ENCODE results near the gene NCCRP1.
A peak's percentile ranks its signal among the peaks of the same experiment; 100 is the strongest.
"Not testable (repeated sequence)": the region's sequence is repeated elsewhere in the genome, so short reads cannot be mapped to it uniquely, and the experiment has no call there.

Gene NCCRP1

DNA sequence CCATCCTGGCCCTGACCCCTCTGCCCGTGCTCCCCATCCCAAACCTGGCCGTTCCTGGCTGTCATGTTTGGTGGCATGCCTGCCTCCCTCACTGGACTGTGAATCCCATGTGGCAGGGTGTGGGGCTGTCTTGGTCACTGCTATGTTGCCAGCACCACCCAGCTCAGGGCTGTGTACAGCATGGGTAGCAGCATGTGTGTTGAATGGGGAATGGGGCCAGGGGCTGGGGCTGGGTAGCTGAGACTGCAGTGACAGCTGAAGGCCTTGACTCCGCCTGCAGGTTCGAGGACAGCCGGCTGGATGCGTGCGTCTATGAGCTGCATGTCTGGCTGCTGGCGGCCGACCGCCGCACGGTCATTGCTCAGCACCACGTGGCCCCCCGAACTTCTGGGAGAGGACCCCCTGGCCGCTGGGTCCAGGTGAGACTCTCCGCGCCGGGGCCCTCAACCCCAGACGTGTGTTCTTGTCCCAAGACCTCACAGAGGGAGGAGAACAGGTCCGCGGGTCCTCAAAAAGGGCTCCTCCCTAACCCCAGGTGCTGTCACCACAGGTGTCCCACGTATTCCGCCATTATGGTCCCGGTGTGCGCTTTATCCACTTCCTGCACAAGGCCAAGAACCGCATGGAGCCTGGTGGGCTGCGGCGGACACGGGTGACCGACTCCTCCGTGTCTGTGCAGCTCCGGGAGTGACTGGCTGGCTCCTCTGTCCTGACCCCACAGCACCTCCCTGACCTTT lies 3.5 kb downstream of the NCCRP1 start:
- H3K4me3 Mint-ChIP-seq, result no peak overlapping the region
- ATAC-seq (replicated peaks) (no peak), DNase-seq (no peak)
- no peak overlapping the region for H3K27ac Mint-ChIP-seq
- H3K27me3 Mint-ChIP-seq, result peaks cover 81 to 92% of the 10 kb centered on the region in 2 donors
- H3K9me3 Mint-ChIP-seq, result no peaks in the 10 kb centered on the region
- peaks cover 9 to 23% of the 10 kb centered on the region in 2 donors for H3K4me1 Mint-ChIP-seq
- no peaks in the 10 kb centered on the region for H3K36me3 Mint-ChIP-seq

DNA sequence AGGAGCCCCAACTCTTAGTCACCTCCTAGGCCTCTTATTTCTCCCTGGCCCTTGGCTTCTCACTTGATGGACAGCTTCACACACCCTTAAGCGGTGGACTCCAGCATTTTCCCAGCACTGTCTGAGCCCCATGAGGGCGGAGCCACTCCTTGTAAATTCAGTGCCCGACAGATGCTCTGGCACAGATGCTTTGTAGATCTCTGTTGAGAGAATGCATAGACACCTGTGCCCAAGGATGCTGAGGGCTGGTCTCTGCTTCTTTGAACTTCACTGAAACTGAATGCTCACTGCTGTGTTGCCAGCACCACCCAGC lies 4.0 kb downstream of the NCCRP1 start:
- Mint-ChIP-seq H3K9me3 (no peaks in the 10 kb centered on the region), H3K4me3 (no peak overlapping the region), H3K27ac (no peak overlapping the region), H3K4me1 (peaks cover 9 to 18% of the 10 kb centered on the region in 2 donors), H3K27me3 (peaks cover 79 to 89% of the 10 kb centered on the region in 2 donors), H3K36me3 (no peaks in the 10 kb centered on the region)
- ATAC-seq (replicated peaks) (no peak), DNase-seq (no peak)

DNA sequence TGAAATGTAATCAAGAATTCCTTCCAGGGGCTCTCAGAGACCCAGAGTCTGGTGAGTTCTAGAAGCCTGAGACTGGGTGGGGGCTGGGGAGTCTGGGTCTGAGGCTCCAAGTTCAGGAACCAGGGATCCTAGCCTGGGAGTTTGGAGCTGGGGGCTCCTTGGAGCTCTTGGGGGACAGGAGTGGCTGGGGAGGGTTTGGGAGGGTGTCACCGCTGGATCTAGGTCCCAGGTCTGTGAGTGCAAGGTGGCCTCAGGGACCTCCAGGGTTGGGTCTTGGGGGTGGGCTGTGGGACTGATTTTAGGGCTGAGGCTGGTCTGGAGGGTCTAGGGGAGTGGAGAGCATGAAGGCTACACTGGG lies 6.2 kb downstream of the NCCRP1 start:
- ATAC-seq (replicated peaks) (no peak), DNase-seq (no peak)
- Mint-ChIP-seq H3K4me1 (peaks cover 0 to under 1% of the 10 kb centered on the region in 2 donors), H3K27ac (no peak overlapping the region), H3K4me3 (no peak overlapping the region), H3K9me3 (no peaks in the 10 kb centered on the region), H3K36me3 (no peaks in the 10 kb centered on the region), H3K27me3 (peaks cover 71 to 82% of the 10 kb centered on the region in 2 donors)

DNA sequence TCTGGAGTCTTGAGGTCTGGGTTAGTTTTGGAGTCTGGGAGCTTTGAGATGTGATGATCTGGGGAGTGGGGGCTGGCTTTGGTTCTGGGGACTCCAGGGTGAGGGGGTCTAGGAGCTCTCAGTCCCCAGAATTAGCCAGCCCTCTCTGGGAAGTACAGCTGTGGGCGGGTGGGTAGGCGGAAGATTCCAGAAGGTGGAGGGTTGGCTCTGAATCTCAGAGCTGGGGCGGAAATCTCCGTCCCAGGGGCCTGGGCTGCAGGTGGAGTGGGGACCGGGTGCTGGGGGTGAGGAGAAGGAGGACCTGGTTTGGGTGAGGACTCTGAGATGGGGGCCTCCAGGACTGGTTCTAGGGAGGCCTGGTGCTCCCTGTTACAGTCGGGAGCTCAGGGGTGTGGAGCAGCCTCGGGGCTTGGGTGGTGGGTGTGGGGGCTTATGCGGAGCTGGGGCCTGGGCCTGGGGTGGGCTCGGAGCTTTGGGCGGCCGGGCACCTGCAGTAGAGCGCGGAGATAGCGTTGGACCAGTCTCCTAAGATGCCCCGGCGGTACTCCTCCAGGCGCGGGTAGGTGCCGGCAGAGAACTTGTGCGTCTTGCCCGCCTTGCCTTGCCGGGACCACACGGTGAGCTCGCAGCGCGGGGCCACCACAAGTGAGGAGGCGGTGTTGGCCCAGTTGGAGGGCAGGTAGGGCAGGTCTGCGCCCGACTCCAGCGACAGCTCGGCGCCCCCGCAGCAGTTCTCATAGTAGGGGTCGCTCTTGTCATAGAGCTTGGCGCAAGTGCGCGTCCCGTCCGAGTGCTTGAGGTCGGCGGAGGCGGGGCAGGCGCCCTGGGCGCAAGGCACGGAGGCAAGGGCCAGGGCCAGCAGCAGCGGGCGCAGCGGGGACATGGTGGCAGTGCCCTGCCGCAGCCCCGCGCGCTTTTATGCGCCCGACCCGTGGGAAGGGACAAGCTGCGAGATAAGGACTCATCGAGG lies 6.9 kb downstream of the NCCRP1 start, which contains the start of gene SYCN:
SYCN (minus strand) TSS at position 892 of the 970 bp plus-strand sequence; CDS start at position 883, 9 bp downstream.
- Mint-ChIP-seq H3K36me3 (no peaks in the 10 kb centered on the region), H3K4me1 (no peaks in the 10 kb centered on the region), H3K27ac (no peak within 1 kb of the TSS), H3K27me3 (peaks cover 64 to 75% of the 10 kb centered on the region in 2 donors), H3K4me3 (no peak within 1 kb of the TSS), H3K9me3 (no peaks in the 10 kb centered on the region)
- ATAC-seq (replicated peaks) (no peak), DNase-seq (no peak)

DNA sequence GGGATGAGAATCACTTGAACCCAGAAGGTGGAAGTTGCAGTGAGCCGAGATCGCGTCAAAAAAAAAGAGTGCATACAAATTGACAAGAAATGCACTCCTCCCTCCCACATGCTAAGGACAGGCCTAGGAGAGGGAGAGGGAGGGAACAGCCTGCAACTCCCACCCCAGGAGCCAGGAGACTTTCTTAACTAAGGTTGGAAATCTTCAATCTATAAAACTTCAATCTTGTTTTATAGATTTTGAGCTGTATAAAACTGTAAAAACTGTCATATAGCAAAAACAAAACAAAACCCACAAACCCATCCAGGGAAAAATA lies 8.6 kb downstream of the NCCRP1 start:
- no peak overlapping the region for H3K4me3 Mint-ChIP-seq
- no peak for ATAC-seq (replicated peaks)

DNA sequence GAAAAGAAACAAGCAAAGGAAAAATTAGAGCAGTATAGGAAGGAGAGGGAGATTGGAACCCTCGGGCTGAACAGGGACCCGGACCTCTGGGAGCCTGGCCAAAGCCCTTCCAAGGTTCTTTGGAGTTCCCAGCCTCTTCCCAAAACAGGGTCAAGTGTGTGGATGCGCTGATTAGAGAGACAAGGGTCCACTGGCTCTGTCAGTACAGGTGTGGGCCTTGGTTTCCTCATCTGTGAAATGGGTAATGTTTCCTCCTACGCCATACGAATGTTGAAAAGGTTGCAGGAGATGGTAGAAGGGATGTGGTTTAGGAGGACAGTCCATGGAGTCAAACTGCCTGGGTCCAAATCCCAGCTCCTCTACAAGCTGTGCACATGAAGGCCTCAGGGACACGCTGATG lies 9.4 kb downstream of the NCCRP1 start:
- H3K4me1 Mint-ChIP-seq, result no peaks in the 10 kb centered on the region
- H3K27ac Mint-ChIP-seq, result no peak overlapping the region
- no peaks in the 10 kb centered on the region for H3K9me3 Mint-ChIP-seq
- no peaks in the 10 kb centered on the region for H3K36me3 Mint-ChIP-seq
- H3K4me3 Mint-ChIP-seq, result no peak overlapping the region
- no peak for DNase-seq
- ATAC-seq (replicated peaks), result no peak
- H3K27me3 Mint-ChIP-seq, result peaks cover 44 to 53% of the 10 kb centered on the region in 2 donors

More for the DNA sequence above, 8.6 kb downstream of the NCCRP1 start:
- Mint-ChIP-seq H3K9me3 (no peaks in the 10 kb centered on the region), H3K27me3 (peaks cover 52 to 60% of the 10 kb centered on the region in 2 donors), H3K4me1 (no peaks in the 10 kb centered on the region), H3K36me3 (no peaks in the 10 kb centered on the region), H3K27ac (no peak overlapping the region)
- no peak for DNase-seq

DNA sequence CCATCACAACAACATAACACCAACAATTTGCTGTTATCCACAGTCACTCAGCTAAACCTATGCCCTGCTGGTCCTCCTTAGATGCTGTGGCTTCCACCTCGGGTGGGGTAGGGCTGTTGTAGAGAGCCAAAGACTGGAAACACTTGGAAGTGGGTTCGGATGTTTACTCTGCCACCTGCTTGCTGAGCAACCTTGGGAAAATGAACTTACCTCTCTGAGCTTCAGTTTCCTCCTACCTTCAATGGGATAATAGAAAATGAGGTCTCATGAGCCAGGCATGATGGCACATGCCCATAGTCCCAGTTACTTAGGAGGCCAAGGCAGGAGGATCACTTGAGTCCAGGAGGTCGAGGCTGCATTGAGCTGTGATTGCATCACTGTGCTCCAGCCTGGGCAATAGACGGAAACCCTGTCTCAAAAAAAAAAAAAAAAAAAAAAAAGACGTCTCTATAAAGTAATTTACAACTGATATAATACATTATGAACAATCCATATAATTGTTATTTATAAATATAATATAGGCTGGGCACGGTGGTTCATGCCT lies 10.6 kb downstream of the NCCRP1 start:
- peaks cover 34 to 41% of the 10 kb centered on the region in 2 donors for H3K27me3 Mint-ChIP-seq
- H3K4me1 Mint-ChIP-seq, result no peaks in the 10 kb centered on the region
- no peak overlapping the region for H3K27ac Mint-ChIP-seq
- ATAC-seq (replicated peaks) (no peak), DNase-seq (no peak)
- no peak overlapping the region for H3K4me3 Mint-ChIP-seq
- no peaks in the 10 kb centered on the region for H3K36me3 Mint-ChIP-seq
- no peaks in the 10 kb centered on the region for H3K9me3 Mint-ChIP-seq

DNA sequence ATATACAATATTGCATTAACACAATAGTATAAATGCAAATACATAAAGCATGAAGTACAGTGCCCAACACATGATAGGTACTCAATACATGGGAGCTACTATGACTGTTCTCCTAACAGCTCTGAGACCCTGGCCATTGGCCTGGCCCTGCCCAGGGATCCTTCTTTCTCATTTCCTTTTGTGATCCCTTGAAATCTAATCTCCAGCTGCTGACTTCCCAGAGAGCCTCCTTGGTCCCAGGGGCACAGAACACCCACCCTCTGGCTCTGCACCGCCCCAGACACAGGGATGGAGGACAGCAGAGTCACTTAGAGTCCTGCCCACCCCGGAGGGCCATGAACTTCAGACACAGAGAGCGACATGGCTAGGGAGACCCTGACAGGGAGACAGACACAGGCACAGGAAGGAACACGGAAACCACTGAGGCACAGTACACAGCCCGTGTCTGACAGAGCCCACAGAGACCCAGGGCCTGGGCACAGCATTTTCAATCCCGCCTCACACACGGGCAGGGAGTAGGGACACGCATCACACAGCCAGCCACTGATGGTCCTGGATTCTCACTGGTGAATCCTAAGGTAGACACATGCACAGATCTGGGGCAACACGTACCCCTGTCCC lies 11.5 kb downstream of the NCCRP1 start:
- DNase-seq, result no peak
- H3K9me3 Mint-ChIP-seq, result no peaks in the 10 kb centered on the region
- H3K27ac Mint-ChIP-seq, result no peak overlapping the region
- no peak for ATAC-seq (replicated peaks)
- H3K4me3 Mint-ChIP-seq, result no peak overlapping the region
- no peaks in the 10 kb centered on the region for H3K36me3 Mint-ChIP-seq
- H3K4me1 Mint-ChIP-seq, result no peaks in the 10 kb centered on the region
- H3K27me3 Mint-ChIP-seq, result peaks cover 25 to 32% of the 10 kb centered on the region in 2 donors

DNA sequence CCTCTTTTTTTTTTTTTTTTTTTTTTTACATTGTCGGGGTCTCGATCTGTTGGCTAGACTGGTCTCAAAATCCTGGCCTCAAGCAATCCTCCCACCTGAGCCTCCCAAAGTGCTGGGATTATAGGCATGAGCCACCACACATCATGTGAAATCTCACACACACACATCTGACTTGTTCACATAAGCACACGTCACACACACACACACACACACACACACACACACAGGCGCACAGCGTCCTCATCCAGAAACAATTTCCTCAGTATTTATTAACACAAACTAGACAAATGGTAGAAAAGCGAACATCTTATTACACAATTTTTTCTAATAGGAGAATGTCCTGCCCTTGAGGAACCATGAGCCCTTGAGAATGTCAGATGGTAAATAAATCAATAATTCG lies 12.4 kb downstream of the NCCRP1 start:
- Mint-ChIP-seq H3K27ac (no peak overlapping the region), H3K9me3 (no peaks in the 10 kb centered on the region), H3K4me1 (no peaks in the 10 kb centered on the region), H3K4me3 (no peak overlapping the region), H3K27me3 (peaks cover 22% of the 10 kb centered on the region in 2 donors), H3K36me3 (no peaks in the 10 kb centered on the region)
- DNase-seq (no peak), ATAC-seq (replicated peaks) (no peak)

DNA sequence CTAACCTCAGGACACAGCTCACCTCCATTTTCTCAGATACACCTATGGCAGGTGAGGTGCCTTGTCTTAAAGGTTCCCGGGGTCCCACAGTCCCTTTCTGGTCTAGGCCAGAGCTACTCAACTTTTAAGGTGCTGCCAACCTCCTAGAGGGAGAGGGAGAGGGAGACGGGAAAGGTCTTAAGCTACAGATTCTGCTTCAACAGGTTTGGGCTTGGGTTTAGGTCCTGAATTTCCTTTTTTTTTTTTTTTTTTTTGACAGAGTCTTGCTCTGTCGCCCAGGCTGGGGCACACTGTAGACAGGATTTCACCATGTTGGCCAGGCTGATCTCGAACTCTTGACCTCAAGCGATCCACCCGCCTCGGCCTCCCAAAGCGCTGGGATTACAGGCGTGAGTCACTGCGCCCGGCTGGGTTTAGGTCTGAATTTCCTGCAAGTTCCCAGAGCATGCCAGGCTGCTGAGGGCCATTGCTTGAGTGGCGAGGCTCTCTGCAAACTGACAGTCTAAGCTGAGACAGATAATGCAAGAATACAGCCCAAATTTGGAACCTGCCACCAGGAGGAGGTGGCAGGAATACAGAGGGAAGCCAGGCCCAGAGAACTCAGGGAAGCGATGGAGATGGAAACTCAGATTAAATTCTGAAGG lies 15.1 kb downstream of the NCCRP1 start:
- Mint-ChIP-seq H3K9me3 (no peaks in the 10 kb centered on the region), H3K27ac (no peak overlapping the region), H3K4me3 (no peak overlapping the region), H3K36me3 (no peaks in the 10 kb centered on the region), H3K27me3 (peaks cover 9 to 16% of the 10 kb centered on the region in 2 donors), H3K4me1 (no peaks in the 10 kb centered on the region)
- DNase-seq (no peak), ATAC-seq (replicated peaks) (no peak)

DNA sequence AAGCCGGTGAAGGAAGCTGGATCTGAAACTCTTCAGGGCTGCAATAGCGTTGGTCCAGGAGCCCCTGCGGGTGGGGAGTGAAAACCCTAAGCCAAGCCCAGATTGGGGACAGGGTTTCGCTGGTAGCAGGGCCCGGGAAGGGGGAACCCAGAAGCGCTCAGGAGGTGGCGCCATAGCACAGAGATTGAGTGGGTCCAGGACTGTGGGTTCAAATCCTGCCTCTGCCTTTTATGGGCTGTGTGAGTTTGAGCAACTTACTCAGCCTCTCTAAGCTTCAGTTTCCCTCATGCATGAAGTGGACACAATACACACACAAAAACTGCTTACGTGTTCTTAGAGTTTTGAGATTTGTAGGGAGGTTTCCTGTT lies 15.6 kb downstream of the NCCRP1 start:
- Mint-ChIP-seq H3K27ac (no peak overlapping the region), H3K9me3 (peaks cover 2 to 5% of the 10 kb centered on the region in 2 donors), H3K27me3 (peaks cover 12 to 16% of the 10 kb centered on the region in 2 donors), H3K36me3 (peaks cover 0 to 1% of the 10 kb centered on the region in 2 donors), H3K4me3 (no peak overlapping the region), H3K4me1 (no peaks in the 10 kb centered on the region)
- ATAC-seq (replicated peaks), result peak; percentile 70 to 79
- no peak for DNase-seq

DNA sequence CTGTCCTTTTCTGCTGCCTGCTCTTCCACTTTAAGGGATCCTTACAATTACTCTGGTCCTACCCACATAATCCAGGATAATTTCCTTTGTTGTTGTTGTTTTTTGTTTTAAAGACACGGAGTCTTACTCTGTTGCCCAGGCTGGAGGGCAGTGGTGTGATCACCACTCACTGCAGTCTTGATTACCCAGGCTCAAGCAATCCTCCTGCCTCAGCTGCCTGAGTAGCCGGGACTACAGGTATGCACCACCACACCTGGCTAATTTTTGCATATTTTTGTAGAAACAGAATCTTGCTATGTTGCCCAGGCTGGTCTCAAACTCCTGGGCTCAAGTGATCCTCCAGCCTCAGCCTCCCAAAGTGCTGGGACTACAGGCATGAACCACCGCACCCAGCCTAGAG lies 18.6 kb downstream of the NCCRP1 start:
- peaks cover 16% of the 10 kb centered on the region in 2 donors for H3K27me3 Mint-ChIP-seq
- not testable (repeated sequence) for ATAC-seq (replicated peaks); H3K4me3 Mint-ChIP-seq; H3K9me3 Mint-ChIP-seq; DNase-seq; H3K4me1 Mint-ChIP-seq; H3K36me3 Mint-ChIP-seq; H3K27ac Mint-ChIP-seq

DNA sequence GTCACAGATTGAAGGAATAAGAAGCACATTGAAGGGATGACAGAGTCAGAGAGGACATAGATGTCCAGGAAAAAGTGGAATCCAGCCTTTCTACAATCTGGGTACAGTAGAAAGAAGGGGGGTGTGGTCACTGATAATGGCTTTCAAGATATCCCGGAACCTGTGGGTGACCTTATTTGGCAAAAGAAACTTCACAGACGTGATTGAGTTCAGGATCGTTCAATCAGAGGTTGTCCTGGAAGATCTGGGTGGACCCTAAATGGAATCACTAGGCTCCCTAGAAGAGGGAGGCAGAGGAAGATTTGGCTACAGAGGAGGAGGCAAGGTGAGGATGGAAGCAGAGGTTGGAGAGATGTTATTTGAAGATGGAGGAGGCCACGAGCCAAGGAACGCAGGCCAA lies 20.3 kb downstream of the NCCRP1 start:
- Mint-ChIP-seq H3K9me3 (peaks cover 2 to 5% of the 10 kb centered on the region in 2 donors), H3K36me3 (peaks cover 0 to 1% of the 10 kb centered on the region in 2 donors), H3K27ac (no peak overlapping the region), H3K27me3 (peaks cover 29 to 30% of the 10 kb centered on the region in 2 donors), H3K4me3 (no peak overlapping the region), H3K4me1 (no peaks in the 10 kb centered on the region)
- no peak for DNase-seq
- no peak for ATAC-seq (replicated peaks)
